Bronchial epithelial cell (primary cell): ENCODE data around the gene TRO. TPM values are rescaled to one million over a fixed set of nuclear protein-coding genes. Genes with fewer than 3 reads are reported as not detected.

ENCODE experiments used
- DNase-seq: peaks from one replicate; pipeline ENCODE4 v3.0.0-alpha.2; 2010; ENCODE audit warnings: low read depth
- FAIRE-seq: peaks from 2 replicates; lab custom pipeline; 2011; peaks lifted over from hg19 to GRCh38; lab: Jason Lieb, UNC
- H3K27me3 ChIP-seq: 2 replicates; pipeline ENCODE4 v1.5.1; 2011; ENCODE audit warnings: low read length; ENCODE audit not compliant: control insufficient read depth, insufficient read depth
- H3K36me3 ChIP-seq: 2 replicates; pipeline ENCODE4 v1.5.1; 2011; ENCODE audit warnings: low read length; ENCODE audit not compliant: control insufficient read depth, insufficient read depth
- H3K4me3 ChIP-seq: 2 replicates; pipeline ENCODE4 v1.5.1; 2011; ENCODE audit warnings: mild to moderate bottlenecking, low read depth, low read length, control low read depth
- total RNA-seq: library from RNA; depleted of rRNA; stranded (reverse); fragments of >200 nt; gene quantifications from 2 replicates; pipeline ENCODE4 v1.2.1, GENCODE V29; 2014
- TF ChIP-seq, protein P1 (sequence below): IDR thresholded peaks from 2 replicates; pipeline ENCODE4 v1.5.1; 2011; ENCODE audit warnings: mild to moderate bottlenecking, moderate library complexity, low read length, control low read depth, inconsistent platforms; ENCODE audit not compliant: insufficient read depth, severe bottlenecking

The TRO gene, protein sequence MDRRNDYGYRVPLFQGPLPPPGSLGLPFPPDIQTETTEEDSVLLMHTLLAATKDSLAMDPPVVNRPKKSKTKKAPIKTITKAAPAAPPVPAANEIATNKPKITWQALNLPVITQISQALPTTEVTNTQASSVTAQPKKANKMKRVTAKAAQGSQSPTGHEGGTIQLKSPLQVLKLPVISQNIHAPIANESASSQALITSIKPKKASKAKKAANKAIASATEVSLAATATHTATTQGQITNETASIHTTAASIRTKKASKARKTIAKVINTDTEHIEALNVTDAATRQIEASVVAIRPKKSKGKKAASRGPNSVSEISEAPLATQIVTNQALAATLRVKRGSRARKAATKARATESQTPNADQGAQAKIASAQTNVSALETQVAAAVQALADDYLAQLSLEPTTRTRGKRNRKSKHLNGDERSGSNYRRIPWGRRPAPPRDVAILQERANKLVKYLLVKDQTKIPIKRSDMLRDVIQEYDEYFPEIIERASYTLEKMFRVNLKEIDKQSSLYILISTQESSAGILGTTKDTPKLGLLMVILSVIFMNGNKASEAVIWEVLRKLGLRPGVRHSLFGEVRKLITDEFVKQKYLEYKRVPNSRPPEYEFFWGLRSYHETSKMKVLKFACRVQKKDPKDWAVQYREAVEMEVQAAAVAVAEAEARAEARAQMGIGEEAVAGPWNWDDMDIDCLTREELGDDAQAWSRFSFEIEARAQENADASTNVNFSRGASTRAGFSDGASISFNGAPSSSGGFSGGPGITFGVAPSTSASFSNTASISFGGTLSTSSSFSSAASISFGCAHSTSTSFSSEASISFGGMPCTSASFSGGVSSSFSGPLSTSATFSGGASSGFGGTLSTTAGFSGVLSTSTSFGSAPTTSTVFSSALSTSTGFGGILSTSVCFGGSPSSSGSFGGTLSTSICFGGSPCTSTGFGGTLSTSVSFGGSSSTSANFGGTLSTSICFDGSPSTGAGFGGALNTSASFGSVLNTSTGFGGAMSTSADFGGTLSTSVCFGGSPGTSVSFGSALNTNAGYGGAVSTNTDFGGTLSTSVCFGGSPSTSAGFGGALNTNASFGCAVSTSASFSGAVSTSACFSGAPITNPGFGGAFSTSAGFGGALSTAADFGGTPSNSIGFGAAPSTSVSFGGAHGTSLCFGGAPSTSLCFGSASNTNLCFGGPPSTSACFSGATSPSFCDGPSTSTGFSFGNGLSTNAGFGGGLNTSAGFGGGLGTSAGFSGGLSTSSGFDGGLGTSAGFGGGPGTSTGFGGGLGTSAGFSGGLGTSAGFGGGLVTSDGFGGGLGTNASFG (N-terminal part only)
- not detected in 2 replicates for total RNA-seq

DNA sequence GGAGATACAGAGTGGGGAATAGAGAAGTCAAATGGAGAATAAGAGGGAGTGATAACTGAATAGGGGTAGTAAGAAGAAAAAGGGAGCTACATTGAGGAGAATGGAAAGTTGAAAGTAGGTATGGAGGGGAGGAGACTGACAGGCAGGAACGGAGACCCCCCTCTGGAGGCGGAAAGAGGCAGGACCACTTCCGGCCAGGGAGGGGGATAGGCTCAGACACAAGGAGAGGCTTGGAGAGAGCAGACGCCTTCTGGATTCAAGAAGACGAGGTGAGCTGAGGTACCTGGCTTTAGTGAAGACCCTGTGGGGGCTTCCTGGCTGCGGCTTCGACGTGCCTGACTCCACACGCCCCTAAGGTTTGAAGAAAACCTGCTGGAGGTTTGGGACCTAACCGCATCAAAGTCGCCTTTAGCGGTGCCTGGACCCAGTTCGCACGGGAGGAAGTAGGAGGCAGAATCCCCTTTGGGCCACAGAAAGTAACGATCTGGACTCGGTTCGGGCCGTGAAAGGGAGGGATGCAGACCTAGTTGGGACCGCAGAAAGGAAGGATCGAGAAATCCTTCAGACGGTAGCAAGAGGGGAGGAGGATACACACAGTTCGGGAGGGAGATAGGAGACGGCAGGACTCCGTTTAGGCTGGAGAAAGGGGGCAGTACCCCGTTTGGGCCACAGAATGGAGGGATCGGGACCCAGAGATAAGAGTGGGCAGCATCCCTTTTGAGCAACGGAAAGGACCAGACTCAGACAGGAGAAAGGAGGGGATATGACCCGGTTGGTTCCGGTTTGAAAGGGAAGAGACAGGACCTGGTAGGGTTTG is at the start of gene TRO:
Gene TRO (plus strand): TSS at position 215 of the 817 bp plus-strand sequence. CDS start 1,423 bp downstream, outside the sequence.
- Histone ChIP-seq H3K36me3 (no peaks in the 10 kb centered on the region), H3K27me3 (no peaks in the 10 kb centered on the region), H3K4me3 (peak within 1 kb of the TSS; percentile 29)
- DNase-seq = no peak
- FAIRE-seq = no peak
- TF ChIP-seq, protein P1, sequence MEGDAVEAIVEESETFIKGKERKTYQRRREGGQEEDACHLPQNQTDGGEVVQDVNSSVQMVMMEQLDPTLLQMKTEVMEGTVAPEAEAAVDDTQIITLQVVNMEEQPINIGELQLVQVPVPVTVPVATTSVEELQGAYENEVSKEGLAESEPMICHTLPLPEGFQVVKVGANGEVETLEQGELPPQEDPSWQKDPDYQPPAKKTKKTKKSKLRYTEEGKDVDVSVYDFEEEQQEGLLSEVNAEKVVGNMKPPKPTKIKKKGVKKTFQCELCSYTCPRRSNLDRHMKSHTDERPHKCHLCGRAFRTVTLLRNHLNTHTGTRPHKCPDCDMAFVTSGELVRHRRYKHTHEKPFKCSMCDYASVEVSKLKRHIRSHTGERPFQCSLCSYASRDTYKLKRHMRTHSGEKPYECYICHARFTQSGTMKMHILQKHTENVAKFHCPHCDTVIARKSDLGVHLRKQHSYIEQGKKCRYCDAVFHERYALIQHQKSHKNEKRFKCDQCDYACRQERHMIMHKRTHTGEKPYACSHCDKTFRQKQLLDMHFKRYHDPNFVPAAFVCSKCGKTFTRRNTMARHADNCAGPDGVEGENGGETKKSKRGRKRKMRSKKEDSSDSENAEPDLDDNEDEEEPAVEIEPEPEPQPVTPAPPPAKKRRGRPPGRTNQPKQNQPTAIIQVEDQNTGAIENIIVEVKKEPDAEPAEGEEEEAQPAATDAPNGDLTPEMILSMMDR = no peak

DNA sequence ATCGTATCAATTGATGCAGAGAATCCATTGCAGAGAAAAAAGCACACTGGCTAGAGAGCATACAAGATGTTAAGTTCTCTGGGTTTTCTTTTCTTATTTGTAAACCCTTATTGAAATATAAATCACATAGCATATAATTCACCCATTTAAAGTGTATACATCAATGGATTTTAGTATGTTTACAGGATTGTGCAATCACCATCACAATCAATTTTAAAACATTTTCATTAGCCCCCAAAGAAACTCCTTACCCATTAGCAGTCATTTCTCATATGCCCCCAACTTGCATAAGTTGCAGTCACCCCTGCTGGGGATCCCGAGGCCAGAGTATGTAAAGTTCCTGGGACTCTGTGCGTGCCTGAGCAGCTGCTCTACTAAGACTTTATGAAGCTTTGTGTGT is 34.9 kb upstream of the TRO start:
- no peak for FAIRE-seq
- DNase-seq = no peak
- TF ChIP-seq, protein P1 = no peak
- Histone ChIP-seq H3K4me3 (no peak overlapping the region), H3K27me3 (no peaks in the 10 kb centered on the region), H3K36me3 (no peaks in the 10 kb centered on the region)

DNA sequence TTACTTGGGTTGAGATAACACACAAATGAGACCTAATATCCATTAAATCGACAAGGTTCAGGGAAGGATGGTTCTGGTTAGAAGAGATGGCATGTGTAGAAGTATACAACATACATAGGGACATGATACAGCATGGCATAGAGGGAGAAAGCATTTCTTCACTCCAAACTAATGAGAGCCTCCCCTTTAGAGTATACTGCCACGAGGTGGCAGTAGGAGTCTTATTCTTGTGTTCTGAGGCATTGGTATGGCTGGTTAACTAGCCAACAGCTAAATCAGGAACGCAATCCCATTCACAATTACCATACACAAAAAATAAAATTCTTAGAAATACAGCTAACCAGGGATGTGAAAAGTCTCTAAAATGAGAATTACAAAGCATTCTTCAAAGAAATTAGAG is 29.1 kb upstream of the TRO start:
- TF ChIP-seq, protein P1 = peak; percentile 39
- no peak for FAIRE-seq
- DNase-seq = peak; percentile 32
- Histone ChIP-seq H3K4me3 (no peak overlapping the region), H3K36me3 (no peaks in the 10 kb centered on the region), H3K27me3 (no peaks in the 10 kb centered on the region)

DNA sequence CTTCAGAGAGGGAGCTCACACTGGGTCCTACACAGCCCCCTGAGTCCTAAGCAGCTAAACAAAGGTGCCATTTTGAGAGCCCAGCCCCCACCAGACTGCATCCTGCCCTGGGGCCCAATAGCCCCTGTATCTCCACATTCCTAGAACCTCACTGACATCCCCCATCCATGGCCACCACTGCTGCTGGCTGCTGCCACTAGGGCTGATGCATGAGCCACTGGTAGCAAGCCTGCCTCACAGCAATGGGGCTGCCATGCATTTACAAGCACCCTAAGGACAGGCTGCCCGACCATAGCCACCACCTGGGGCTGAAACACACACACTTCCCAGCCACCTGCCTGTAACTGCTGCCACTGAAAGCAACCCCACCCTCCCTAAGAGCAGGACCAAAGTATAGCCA is 26.5 kb upstream of the TRO start:
- DNase-seq (no peak), FAIRE-seq (no peak)
- Histone ChIP-seq H3K36me3 (no peaks in the 10 kb centered on the region), H3K4me3 (no peak overlapping the region), H3K27me3 (no peaks in the 10 kb centered on the region)
- TF ChIP-seq, protein P1 = no peak

DNA sequence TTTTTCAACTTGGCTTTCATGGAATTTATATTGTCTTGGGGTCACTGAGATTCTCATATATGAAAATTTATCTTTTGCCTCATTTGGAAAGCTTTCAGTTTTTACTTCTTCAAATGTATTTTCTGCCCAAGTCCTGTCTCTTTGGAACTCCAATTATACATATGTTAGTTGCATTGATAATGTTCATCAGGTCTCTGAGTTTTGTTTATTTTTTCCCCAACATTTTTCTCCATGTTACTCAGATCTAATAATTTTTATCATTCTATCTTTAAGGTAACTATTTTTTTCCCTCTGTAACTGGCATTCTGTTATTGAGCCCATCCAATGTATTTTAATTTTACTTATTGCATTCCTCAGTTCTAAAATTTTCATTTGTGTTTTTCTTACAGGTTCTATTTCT is 10.7 kb upstream of the TRO start:
- no peak overlapping the region for H3K4me3 ChIP-seq
- TF ChIP-seq, protein P1 = no peak
- no peaks in the 10 kb centered on the region for H3K36me3 ChIP-seq
- FAIRE-seq = no peak
- H3K27me3 ChIP-seq = no peaks in the 10 kb centered on the region
- no peak for DNase-seq
